HEK293 (cell line): ENCODE results near the gene UCP3.
A peak's percentile ranks its signal among the peaks of the same experiment; 100 is the strongest.

Experiments
- CTCF ChIA-PET: fragments of 350-600 bp; formaldehyde crosslinking; extraction: SDS; loops from one replicate; lab custom pipeline; 2021; ENCODE audit warnings: antibody characterized with exemption; lab: Yijun Ruan, JAX
- POLR2A ChIA-PET: fragments of 300-600 bp; formaldehyde crosslinking; extraction: SDS; loops from one replicate; lab custom pipeline; 2020; ENCODE audit warnings: antibody characterized with exemption, inconsistent platforms; lab: Yijun Ruan, JAX
- H3K27ac ChIP-seq: fragments of 200-500 bp; sonication (Bioruptor generic); 2 replicates; pipeline ENCODE4 v1.5.1; 2014; ENCODE audit warnings: low read depth, low read length, control low read depth, inconsistent platforms; ENCODE audit errors: extremely low read depth
- H3K36me3 ChIP-seq, 2 experiments: fragments of 200-500 bp in 1 of 2; sonication (Bioruptor generic) in 1 of 2; 1 replicate in 1 of 2; 2 replicates in 1 of 2; pipeline ENCODE4 v1.5.1; 2014 to 2017; ENCODE audit warnings: inconsistent platforms in 2 of 2, low read length in 2 of 2; ENCODE audit not compliant: control insufficient read depth in 2 of 2, insufficient read depth in 1 of 2
- H3K4me1 ChIP-seq: fragments of 200-500 bp; sonication (Bioruptor generic); 2 replicates; pipeline ENCODE4 v1.5.1; 2014; ENCODE audit warnings: mild to moderate bottlenecking, low read length, inconsistent platforms; ENCODE audit not compliant: control insufficient read depth, insufficient read depth
- H3K4me3 ChIP-seq: 2 replicates; pipeline ENCODE4 v1.5.1; 2011; ENCODE audit warnings: low read depth, mild to moderate bottlenecking, control low read depth, low read length, moderate library complexity
- H3K9me3 ChIP-seq: fragments of 200-500 bp; sonication (Bioruptor generic); 2 replicates; pipeline ENCODE4 v1.5.1; 2014; ENCODE audit warnings: low read depth, low read length, inconsistent platforms; ENCODE audit not compliant: control insufficient read depth, insufficient read depth
- AEBP2 ChIP-seq: fragments of 450-650 bp; formaldehyde crosslinking; IDR thresholded peaks from 2 replicates; pipeline ENCODE4 v1.5.1; 2016; ENCODE audit warnings: missing biosample characterization, missing genetic modification characterization, borderline replicate concordance
- BCL11A ChIP-seq: fragments of 450-650 bp; formaldehyde crosslinking; IDR thresholded peaks from 2 replicates; pipeline ENCODE4 v1.5.1; 2016; ENCODE audit warnings: low read depth, missing biosample characterization, missing genetic modification characterization
- CTCF ChIP-seq: fragments of 450-650 bp; formaldehyde crosslinking; IDR thresholded peaks from 2 replicates; pipeline ENCODE4 v1.5.1; 2016; ENCODE audit warnings: missing biosample characterization, missing genetic modification characterization
- EGR2 ChIP-seq: fragments of 450-650 bp; formaldehyde crosslinking; IDR thresholded peaks from 2 replicates; pipeline ENCODE4 v1.5.1; 2016; ENCODE audit warnings: low read depth, missing biosample characterization, missing genetic modification characterization
- KLF1 ChIP-seq: fragments of 450-650 bp; formaldehyde crosslinking; IDR thresholded peaks from 2 replicates; pipeline ENCODE4 v1.5.1; 2016; ENCODE audit warnings: missing biosample characterization, missing genetic modification characterization
- MEIS1 ChIP-seq: sonication (generic); formaldehyde crosslinking; IDR thresholded peaks from 2 replicates; pipeline ENCODE4 v1.8.1; 2022; ENCODE audit warnings: missing genetic modification reagents, mild to moderate bottlenecking, borderline replicate concordance
- MZF1 ChIP-seq: fragments of 450-650 bp; formaldehyde crosslinking; IDR thresholded peaks from 2 replicates; pipeline ENCODE4 v1.5.1; 2017; ENCODE audit warnings: missing biosample characterization, missing genetic modification characterization, borderline replicate concordance
- OVOL3 ChIP-seq: fragments of 450-650 bp; formaldehyde crosslinking; IDR thresholded peaks from 2 replicates; pipeline ENCODE4 v1.5.1; 2016; ENCODE audit warnings: missing biosample characterization, missing genetic modification characterization
- PBX3 ChIP-seq: sonication (generic); formaldehyde crosslinking; IDR thresholded peaks from 2 replicates; pipeline ENCODE4 v1.8.1; 2022; ENCODE audit warnings: mild to moderate bottlenecking, moderate library complexity, missing genetic modification reagents
- SALL2 ChIP-seq: fragments of 450-650 bp; formaldehyde crosslinking; IDR thresholded peaks from 2 replicates; pipeline ENCODE4 v1.5.0; 2017; ENCODE audit warnings: missing biosample characterization, mild to moderate bottlenecking, missing genetic modification characterization, borderline replicate concordance
- TRIM28 ChIP-seq: IDR thresholded peaks from 2 replicates; pipeline ENCODE4 v1.6.1; 2011; ENCODE audit warnings: low read length, control low read depth, borderline replicate concordance
- WT1 ChIP-seq: fragments of 450-650 bp; formaldehyde crosslinking; IDR thresholded peaks from 2 replicates; pipeline ENCODE4 v1.5.1; 2016; ENCODE audit warnings: missing biosample characterization, missing genetic modification characterization
- ZBTB17 ChIP-seq: fragments of 450-650 bp; formaldehyde crosslinking; IDR thresholded peaks from 2 replicates; pipeline ENCODE4 v1.5.1; 2016; ENCODE audit warnings: missing biosample characterization, missing genetic modification characterization
- ZBTB7A ChIP-seq: fragments of 450-650 bp; formaldehyde crosslinking; IDR thresholded peaks from 2 replicates; pipeline ENCODE4 v1.5.1; 2016; ENCODE audit warnings: low read depth, missing biosample characterization, missing genetic modification characterization
- ZBTB8A ChIP-seq: fragments of 450-650 bp; formaldehyde crosslinking; IDR thresholded peaks from 2 replicates; pipeline ENCODE4 v1.5.1; 2016; ENCODE audit warnings: missing biosample characterization, missing genetic modification characterization
- ZFP37 ChIP-seq: fragments of 450-650 bp; formaldehyde crosslinking; IDR thresholded peaks from 2 replicates; pipeline ENCODE4 v1.5.1; 2016; ENCODE audit warnings: missing biosample characterization, missing genetic modification characterization
- ZNF114 ChIP-seq: fragments of 450-650 bp; formaldehyde crosslinking; IDR thresholded peaks from 2 replicates; pipeline ENCODE4 v1.5.0; 2017; ENCODE audit warnings: missing biosample characterization, missing genetic modification characterization
- ZNF16 ChIP-seq: fragments of 450-650 bp; formaldehyde crosslinking; IDR thresholded peaks from 2 replicates; pipeline ENCODE4 v1.5.1; 2016; ENCODE audit warnings: low read depth, missing biosample characterization, missing genetic modification characterization
- ZNF211 ChIP-seq: fragments of 450-650 bp; formaldehyde crosslinking; IDR thresholded peaks from 2 replicates; pipeline ENCODE4 v1.5.1; 2016; ENCODE audit warnings: low read depth, missing biosample characterization, missing genetic modification characterization
- ZNF214 ChIP-seq: fragments of 450-650 bp; formaldehyde crosslinking; IDR thresholded peaks from 2 replicates; pipeline ENCODE4 v1.5.1; 2017; ENCODE audit warnings: missing biosample characterization, mild to moderate bottlenecking, missing genetic modification characterization, borderline replicate concordance
- ZNF341 ChIP-seq: fragments of 450-650 bp; formaldehyde crosslinking; IDR thresholded peaks from 2 replicates; pipeline ENCODE4; 2016; ENCODE audit warnings: low read depth, missing biosample characterization, missing genetic modification characterization
- ZNF37A ChIP-seq: fragments of 450-650 bp; IDR thresholded peaks from 2 replicates; pipeline ENCODE4 v1.5.1; 2018; ENCODE audit warnings: missing biosample characterization, missing genetic modification characterization
- ZNF394 ChIP-seq: fragments of 450-650 bp; formaldehyde crosslinking; IDR thresholded peaks from 2 replicates; pipeline ENCODE4 v1.5.1; 2016; ENCODE audit warnings: missing biosample characterization, missing genetic modification characterization, mild to moderate bottlenecking, moderate library complexity, borderline replicate concordance
- ZNF404 ChIP-seq: fragments of 450-650 bp; formaldehyde crosslinking; IDR thresholded peaks from 2 replicates; pipeline ENCODE4 v1.5.1; 2017; ENCODE audit warnings: missing biosample characterization, missing genetic modification characterization
- ZNF449 ChIP-seq: fragments of 450-650 bp; formaldehyde crosslinking; IDR thresholded peaks from 2 replicates; pipeline ENCODE4 v1.5.1; 2017; ENCODE audit warnings: missing biosample characterization, mild to moderate bottlenecking, missing genetic modification characterization, moderate library complexity
- ZNF473 ChIP-seq: fragments of 450-650 bp; formaldehyde crosslinking; IDR thresholded peaks from 2 replicates; pipeline ENCODE4 v1.5.1; 2017; ENCODE audit warnings: missing biosample characterization, missing genetic modification characterization
- ZNF549 ChIP-seq: fragments of 450-650 bp; IDR thresholded peaks from 2 replicates; pipeline ENCODE4 v1.5.1; 2018; ENCODE audit warnings: missing biosample characterization, missing genetic modification characterization, mild to moderate bottlenecking, inconsistent platforms, moderate library complexity
- ZNF558 ChIP-seq: fragments of 450-650 bp; formaldehyde crosslinking; IDR thresholded peaks from 2 replicates; pipeline ENCODE4 v1.5.1; 2016; ENCODE audit warnings: missing biosample characterization, missing genetic modification characterization
- ZNF629 ChIP-seq: fragments of 450-650 bp; formaldehyde crosslinking; IDR thresholded peaks from 2 replicates; pipeline ENCODE4 v1.5.1; 2017; ENCODE audit warnings: missing biosample characterization, missing genetic modification characterization
- ZNF677 ChIP-seq: fragments of 450-650 bp; IDR thresholded peaks from 2 replicates; pipeline ENCODE4 v1.5.0; 2018; ENCODE audit warnings: missing biosample characterization, mild to moderate bottlenecking, missing genetic modification characterization, moderate library complexity
- ZNF785 ChIP-seq: fragments of 450-650 bp; formaldehyde crosslinking; IDR thresholded peaks from 2 replicates; pipeline ENCODE4 v1.5.1; 2016; ENCODE audit warnings: missing biosample characterization, missing genetic modification characterization
- ZNF830 ChIP-seq: fragments of 450-650 bp; IDR thresholded peaks from 2 replicates; pipeline ENCODE4 v1.5.0; 2018; ENCODE audit warnings: missing biosample characterization, missing genetic modification characterization, low read depth, mild to moderate bottlenecking, moderate library complexity
- ZSCAN30 ChIP-seq: fragments of 450-650 bp; IDR thresholded peaks from 2 replicates; pipeline ENCODE4 v1.5.1; 2018; ENCODE audit warnings: missing biosample characterization, mild to moderate bottlenecking, missing genetic modification characterization, moderate library complexity

The UCP3 gene

GRCh38 chr11:73982990-73983740 is 25.7 kb downstream of the UCP3 start (continued):
- TF ChIP-seq ZNF449 (tag by site-specific recombination) = peak; percentile 98
- no peak for TF ChIP-seq ZNF37A (tag by site-specific recombination)
- TF ChIP-seq KLF1 = peak; percentile 82
- TF ChIP-seq ZNF473 = no peak
- peak; percentile 74; the same call in 1 of the 2 replicates for TF ChIP-seq BCL11A (tag by site-specific recombination)
- TF ChIP-seq MZF1 (tag by site-specific recombination) = 0 out of 2 replicates have a peak, but pooled peaks have one; percentile 22
- TF ChIP-seq ZFP37 (tag by site-specific recombination) = no peak; the same call in 1 of the 2 replicates
- TF ChIP-seq ZNF114 (tag by site-specific recombination) = no peak
- peak; percentile 81 for TF ChIP-seq WT1
- no peak; the same call in 1 of the 2 replicates for TF ChIP-seq ZNF394 (tag by site-specific recombination)
- TF ChIP-seq ZNF830 (tag by site-specific recombination) = no peak
- peak; percentile 72 for TF ChIP-seq ZNF629
- TF ChIP-seq ZNF211 (tag by site-specific recombination) = no peak
- TF ChIP-seq ZNF404 (tag by site-specific recombination) = no peak
- TF ChIP-seq TRIM28 = no peak
- TF ChIP-seq ZNF677 (tag by site-specific recombination) = no peak
- TF ChIP-seq ZBTB7A (tag by site-specific recombination) = no peak
- TF ChIP-seq ZSCAN30 = peak; percentile 37; the same call in 1 of the 2 replicates
- no peak for TF ChIP-seq ZNF16 (tag by site-specific recombination)

- Histone ChIP-seq H3K36me3 (peaks cover 0 to 38% of the 10 kb centered on the region in 2 experiments; a peak in 1 of 3 replicates), H3K4me3 (peak within 1 kb of the TSS; percentile 62), H3K9me3 (no peaks in the 10 kb centered on the region), H3K4me1 (peaks cover 3% of the 10 kb centered on the region; the same call in 1 of the 2 replicates), H3K27ac (peak within 1 kb of the TSS; percentile 92)
- ChIA-PET CTCF (no interaction called here), POLR2A (interaction anchor here (0.7 to 1.1 kb wide), 6 partner anchors 10 to 511 kb away, joined by 3 to 12 read pairs (median 4); partner anchors contain the start of genes C2CD3, LIPT2 and PPME1)
- TF ChIP-seq CTCF (tag by site-specific recombination) = no peak
- no peak for TF ChIP-seq ZNF549 (tag by site-specific recombination)
- TF ChIP-seq MEIS1 (CRISPR knock-in tag) = no peak
- no peak for TF ChIP-seq EGR2
- no peak for TF ChIP-seq PBX3 (CRISPR knock-in tag)
- no peak for TF ChIP-seq SALL2 (tag by site-specific recombination)
- peak; percentile 14 for TF ChIP-seq ZBTB17 (tag by site-specific recombination)
- TF ChIP-seq AEBP2 = no peak
- no peak for TF ChIP-seq ZNF214
- TF ChIP-seq ZNF341 = peak; percentile 91
- peak; percentile 96 for TF ChIP-seq ZBTB8A (tag by site-specific recombination)
- TF ChIP-seq ZNF558 (tag by site-specific recombination) = no peak
- no peak for TF ChIP-seq OVOL3 (tag by site-specific recombination)
- peak; percentile 52; the same call in 1 of the 2 replicates for TF ChIP-seq ZNF785
Observed at GRCh38 chr11:73982595-73982989, 26.3 kb downstream of the UCP3 start, which contains the start of gene UCP2. Gene UCP2, minus strand, starts transcription at chr11:73982843. Its CDS starts 4,465 bp downstream, at chr11:73978378.
